T-helper 22 cell (primary cell): Measurements from ENCODE around the gene UBE2C.
"Not testable (repeated sequence)": the region's sequence is repeated elsewhere in the genome, so short reads cannot be mapped to it uniquely, and the experiment has no call there.

ENCODE experiments used
- DNase-seq: peaks from one replicate; pipeline ENCODE4 v3.0.0-alpha.2; 2020; ENCODE audit warnings: low read depth

The UBE2C gene

DNA sequence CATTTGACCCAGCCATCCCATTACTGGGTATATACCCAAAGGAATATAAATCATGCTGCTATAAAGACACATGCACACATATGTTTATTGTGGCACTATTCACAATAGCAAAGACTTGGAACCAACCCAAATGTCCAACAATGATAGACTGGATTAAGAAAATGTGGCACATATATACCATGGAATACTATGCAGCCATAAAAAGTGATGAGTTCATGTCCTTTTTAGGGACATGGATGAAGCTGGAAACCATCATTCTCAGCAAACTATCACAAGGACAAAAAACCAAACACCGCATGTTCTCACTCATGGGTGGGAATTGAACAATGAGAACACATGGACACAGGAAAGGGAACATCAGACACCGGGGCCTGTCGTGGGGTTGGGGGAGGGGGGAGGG is 14.5 kb upstream of the UBE2C start:
- not testable (repeated sequence) for DNase-seq

DNA sequence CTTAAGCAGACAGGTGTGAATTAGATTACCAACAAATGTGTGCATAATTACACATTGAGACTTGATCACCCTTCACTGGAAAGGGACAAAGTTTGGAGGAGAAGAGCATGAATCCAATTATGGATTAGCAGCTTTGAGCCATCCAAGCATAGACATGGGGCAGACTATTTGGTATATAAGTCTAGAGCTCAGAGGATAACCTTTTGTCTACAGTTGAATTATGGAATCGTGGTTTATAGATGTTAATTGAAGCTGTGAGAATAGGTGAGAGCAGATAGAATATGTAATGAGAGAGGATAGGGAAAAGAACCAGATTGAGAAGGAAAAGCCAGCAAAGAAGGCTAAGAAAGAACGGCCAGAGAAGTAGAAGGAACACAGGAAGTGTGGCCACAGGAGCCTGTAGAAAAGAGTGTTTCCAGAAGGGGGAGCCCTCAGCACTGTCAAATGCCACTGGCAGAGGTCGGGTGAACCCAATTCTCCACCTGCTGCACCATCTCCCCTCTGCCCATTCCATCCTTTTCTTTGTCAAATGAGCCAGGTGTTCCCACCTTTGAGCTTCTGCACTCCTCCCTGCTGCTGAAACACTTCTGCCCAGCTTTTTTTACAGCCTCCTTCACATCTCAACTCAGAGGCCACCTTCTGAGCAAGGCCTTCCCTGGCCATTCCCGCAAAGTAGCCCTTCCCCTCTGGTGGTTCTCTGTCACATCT is 13.4 kb upstream of the UBE2C start:
- DNase-seq, result peak; percentile 22

DNA sequence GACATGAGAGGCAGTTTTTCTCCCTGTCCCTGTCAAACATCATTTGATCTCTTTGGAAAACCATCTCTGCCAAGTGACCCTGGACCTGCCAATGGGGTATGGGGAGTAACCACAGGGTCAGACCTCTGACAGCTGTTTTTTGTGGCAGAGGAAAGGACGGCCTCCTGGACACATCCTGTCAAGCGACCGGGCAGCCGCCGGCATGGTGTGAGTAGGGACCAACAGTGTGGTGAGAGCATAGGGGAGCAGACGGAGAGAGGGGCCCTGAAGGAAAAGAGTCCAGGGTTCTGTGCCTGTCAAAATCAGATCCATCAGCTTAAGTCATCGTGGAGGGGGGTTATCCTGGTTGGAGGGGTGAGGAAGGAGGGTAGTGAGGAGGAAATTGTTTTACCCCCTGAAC is 10.6 kb upstream of the UBE2C start:
- DNase-seq, result no peak

DNA sequence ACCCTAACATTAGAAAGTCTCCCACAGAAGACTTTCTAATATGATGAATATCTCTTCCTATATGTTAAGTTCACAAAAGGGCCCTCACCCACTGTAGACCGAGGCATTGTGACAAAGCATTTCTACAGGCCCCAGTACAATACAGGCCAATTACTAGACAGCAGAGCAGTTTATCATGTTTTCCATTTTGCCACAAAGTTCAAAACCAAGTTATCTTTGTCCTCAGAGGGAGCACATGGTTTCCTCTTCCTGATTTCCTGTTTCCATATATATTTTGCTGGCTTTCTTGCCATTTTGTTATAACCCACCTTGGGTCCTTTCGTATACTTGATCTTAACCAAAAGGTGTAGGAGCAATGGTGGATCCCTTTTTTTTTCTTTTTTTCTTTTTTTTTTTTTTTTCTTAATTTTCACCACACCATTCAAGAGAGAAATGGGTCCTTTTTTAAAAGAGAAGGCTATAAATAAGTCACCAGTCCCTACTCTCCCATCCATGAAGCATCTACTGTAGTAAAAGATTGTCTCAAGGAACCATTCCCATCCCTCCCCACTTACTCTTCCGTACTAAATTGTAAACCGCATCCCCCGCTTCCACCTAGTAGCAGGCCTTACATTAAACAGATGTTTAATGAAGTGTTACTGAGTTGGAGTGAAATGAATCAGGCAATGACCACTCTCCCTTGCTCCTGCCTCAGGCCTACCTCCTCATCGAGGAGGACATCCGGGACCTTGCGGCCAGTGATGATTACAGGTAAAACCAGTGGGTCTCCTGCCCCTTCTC is 2.1 kb upstream of the UBE2C start:
- DNase-seq, result no peak

DNA sequence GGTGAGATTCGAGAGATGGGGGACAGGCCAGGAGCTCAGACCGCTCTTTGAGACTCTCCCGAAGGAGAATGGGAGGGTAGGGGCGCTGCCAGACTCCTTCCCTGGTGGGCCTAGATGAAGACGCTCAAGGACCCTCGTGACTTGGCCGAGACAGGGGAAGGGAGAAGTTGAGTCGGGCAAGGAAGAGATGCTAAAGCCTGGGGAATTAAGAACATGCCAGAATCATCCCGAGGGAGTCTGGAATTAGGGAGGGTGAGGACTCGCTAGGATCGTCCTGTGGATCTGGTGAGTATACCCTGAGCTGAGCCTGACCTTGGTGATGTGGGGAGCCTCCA is 529 bp downstream of the UBE2C start:
- no peak for DNase-seq

DNA sequence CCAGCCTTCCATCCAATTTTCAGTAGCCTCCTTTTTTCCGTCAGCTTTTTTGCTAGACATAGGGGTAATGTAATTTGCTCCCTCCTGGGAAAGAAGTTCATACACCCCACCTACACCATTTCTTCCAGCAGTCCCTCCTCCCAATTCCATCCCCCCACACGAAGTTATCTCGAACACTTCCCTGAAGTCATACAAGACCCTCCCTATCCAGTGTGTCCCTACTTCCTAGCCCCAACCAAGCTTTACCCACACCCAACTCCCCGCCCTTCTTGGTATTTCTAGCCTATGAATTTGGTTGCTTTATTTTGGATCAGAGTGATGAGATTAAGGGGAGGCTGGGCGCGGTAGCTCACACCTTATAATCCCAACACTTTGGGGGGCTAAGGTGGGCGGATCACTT is 1.0 kb downstream of the UBE2C start:
- no peak for DNase-seq

DNA sequence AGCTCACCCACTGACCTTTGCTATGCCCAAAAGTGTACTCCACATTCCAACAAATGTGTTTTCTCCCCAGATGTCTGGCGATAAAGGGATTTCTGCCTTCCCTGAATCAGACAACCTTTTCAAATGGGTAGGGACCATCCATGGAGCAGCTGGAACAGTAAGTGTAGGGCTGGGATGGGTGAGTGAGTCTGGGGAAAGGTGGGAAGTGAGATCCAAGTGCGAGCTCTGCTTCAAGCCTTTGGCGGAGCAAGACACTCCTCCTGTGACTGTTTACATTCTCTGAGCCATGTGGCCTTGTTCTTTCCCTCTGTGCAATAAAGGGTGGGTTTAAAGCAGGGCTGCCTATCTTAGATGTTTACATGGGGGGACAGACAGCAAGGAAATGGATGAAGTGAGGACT is 1.9 kb downstream of the UBE2C start:
- DNase-seq, result no peak

DNA sequence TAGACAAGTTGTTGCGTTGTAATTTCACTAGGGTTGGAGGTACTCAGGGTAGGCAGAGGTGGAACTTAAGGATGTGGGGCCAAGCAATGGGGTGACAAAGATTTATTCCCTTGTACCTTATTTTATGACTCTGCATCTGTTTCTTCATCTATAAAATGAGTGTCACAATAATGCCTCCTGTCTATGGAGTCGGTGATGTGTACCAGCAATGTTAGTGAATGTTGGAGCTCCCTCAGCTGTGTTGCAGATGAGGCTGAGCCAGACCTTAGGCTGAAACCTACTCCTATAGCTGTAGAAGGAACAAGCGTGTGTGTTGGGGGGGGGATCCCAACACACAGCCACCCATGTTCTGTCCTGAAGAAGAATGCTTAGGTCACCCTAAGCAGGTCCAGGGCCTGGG is 4.5 kb downstream of the UBE2C start:
- DNase-seq, result no peak

DNA sequence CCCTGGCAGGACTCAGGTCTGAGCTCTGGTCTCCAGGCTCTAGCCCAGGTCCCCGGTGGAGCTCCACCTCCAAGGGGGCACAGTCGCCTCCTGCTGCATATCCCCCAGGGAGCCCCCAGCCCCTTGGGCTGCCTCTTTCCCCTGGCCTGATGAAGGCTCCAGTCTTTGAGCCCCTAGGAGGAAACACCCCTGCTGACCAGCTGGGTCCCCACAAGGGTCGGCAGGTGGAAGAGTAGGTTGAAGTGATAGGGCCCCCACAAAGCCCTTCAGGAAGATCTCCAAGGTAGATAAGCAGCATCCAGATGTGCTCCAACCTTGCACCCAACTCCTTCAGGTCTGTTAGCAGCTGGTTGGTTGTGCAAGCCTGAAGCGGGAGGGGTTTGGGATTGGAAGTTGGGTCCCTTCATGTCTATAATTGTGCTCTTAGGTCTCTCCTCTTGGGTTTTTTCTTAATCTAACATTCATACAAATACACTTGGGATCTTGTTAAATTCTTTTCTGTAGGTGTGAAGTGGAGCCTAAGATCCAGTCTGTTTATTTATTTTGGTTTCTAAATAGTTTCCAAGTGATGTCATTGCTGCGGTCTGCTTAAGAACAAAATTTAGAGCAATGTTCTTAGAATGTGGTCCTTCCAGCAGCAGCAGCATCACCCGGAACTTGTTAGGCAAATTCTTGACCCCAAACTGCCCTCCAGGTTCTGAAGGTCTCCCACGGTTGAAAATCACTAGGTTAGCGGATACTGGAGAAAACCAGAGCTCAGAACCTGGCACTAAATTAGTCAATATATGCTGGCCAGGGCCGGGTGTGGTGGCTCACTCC is 5.1 kb downstream of the UBE2C start:
- DNase-seq, result no peak

DNA sequence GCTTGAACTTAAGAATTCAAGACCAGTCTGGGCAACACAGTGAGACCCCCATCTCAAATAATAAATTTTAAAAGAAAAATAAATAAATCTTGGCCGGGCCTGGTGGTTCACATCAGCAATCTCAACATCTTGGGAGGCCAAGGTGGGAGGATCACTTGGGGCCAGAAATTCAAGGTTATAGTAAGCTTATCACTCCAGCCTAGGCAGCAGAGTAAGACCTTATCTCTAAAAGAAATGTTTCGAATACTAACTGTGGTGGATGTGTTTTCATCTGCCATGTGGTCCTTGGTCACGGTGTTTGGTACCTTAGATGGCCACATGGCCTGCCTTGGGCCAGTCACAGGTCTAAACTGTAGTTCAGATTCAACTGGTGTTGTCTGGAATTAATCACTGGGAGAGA is 5.8 kb downstream of the UBE2C start:
- DNase-seq, result no peak

DNA sequence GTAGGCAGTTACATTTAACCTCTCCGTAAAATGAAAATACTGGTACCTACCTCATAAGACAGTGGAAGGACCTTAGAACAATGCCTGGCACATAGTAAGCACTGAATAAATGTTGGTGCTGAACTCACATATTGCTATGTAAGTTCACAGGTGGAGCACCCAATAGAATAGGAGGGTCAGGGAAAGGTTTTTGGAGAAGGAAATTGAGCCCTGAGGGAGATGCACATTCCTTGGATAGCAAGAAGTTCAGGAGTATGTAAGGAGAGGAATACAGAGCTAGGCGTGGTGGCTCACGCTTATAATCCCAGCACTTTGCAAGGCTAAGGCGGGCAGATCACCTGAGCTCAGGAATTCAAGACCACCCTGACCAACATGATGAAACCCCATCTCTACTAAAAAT is 7.0 kb downstream of the UBE2C start:
- DNase-seq, result no peak

DNA sequence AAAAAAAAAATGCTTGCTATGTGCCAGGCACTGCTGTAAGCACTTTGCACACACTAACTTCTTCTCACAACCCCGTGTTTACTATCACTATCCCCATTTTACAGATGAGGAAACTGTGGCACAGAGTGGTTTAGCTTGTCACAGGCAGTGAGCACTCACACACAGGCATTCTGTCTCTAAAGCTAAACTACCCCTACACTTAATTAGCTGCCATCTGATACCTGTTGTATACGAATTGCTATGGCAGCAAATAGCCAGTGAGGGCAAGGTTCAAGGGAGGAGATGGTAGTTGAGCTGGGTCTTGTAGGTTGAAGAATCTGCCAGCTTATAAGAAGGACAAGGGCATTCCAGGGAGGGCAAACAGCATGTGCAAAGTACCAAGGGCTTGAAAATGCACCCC is 9.5 kb downstream of the UBE2C start:
- DNase-seq, result no peak

DNA sequence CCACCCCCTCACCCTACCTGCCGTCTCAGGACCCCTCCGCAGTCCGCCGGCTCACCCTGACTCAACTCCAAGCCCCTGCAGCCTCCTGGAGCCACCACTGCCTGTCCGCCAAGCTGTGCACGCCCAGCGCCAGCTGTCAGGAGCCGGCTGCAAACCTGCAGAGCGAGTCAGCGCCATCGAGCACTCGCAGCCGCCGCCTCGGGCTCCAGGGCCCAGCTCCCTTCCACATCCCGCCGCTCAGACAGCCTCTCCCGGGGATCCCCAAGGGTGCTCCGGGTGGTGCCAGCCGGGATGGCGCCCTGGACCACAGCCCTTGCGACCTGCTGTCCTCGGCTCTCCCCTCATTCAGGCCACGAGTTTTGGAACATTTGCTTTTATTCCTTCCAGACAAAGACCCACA is 10.4 kb downstream of the UBE2C start:
- DNase-seq, result no peak

DNA sequence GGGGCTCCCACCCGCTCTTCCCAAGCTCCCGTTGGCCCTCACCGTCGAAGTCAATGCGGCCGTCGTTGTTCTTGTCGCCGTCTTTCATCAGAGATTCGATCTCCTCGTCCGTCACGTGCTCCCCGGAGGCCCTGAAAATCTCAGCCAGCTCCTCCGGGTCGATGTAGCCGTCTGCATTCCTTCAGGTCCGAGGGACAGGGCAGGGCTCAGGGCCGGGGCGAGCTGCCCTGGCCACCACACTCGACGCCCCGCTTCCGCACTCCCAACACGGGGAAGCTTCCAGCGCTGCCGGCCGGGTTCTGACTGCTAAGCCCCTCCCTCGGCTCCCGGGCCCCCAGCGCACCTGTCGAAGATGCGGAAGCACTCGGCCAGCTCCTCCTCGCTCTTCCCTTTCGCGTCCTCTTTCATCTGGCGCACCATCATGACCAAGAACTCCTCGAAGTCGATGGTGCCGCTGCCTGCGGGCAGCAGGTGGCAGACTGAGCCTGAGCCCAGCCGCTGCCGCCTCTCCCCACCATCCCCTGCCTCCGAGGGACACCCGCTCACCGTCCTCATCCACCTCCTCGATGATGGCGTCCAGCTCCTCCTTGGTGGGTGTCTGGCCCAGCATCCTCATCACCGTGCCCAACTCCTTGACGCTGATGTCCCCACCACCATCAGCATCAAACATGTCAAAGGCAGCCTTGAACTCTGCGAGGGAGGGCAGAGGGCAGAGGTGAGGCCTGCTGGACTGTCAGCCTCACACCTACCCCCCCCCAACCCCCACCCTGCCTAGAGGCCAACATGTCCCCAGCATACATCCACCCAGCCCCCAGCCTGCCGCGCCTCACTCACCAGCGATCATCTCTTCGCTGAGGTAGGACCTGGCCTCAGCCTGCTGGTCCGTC is 11.7 kb downstream of the UBE2C start:
- peak; percentile 20 for DNase-seq

DNA sequence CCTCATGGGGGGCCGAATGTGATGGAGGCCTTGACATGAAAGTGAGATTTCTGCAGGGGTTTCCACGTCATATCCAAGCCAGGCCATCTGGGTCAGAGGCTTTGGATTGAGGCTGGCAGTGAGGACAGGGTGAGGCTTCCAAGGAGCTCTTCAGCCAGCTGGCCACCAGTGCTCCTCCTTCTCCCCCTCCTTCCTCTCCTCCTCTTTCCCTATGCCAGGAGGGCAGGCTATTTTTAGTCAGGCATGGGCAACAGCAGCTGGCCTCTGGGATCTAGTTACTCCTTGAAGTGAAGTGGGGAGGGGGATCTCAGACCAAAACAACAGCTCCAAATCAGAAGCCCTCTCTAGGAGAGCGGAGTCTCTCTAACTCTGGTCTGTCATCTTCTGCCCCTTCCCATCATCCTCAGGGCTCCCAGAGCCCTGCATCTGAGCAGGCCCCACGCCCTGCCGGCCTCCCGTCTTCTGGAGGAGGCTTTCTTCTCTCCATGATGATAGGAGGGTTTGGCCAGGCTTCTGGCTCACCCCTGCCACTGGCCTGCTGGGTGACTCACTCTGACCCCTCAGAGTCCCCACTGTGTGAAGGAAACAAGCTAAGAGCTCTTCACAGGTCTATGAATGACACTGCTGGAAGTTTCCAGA is 14.1 kb downstream of the UBE2C start:
- DNase-seq, result no peak

DNA sequence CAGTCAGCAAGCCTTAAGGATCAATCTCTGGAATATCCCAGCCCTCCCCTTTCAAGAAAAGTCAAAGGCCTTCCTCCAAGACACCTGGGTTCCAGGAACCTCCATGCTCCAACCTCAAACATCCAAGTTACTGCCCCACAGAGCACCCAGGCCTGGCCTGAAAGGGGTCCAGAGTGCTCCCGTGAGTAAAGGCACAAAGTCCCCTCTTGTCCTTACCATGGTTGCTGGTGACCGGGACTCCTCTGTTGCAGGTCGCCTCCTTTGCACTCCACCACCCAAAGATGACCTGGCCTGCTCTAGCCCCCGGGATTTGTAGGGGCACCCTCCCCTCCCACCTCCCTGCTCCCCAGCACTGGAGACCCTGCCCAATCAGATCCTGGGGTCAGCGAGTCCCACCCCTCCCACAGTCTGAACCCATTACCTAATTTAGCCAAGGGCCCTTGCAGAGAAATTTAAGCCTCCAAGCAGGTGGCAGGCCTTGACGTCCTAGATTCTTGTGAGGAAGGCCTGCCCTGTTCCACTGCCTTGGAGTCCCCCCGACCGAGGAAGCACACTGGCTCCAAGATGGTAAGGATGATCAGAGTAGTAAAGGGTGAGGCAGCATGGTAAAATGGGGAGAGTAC is 14.7 kb downstream of the UBE2C start, which contains the start of gene TNNC2:
Gene TNNC2, minus strand, starts transcription at position 283 of the 623 bp plus-strand sequence. Its CDS starts 64 bp downstream, at position 219.
- no peak for DNase-seq

DNA sequence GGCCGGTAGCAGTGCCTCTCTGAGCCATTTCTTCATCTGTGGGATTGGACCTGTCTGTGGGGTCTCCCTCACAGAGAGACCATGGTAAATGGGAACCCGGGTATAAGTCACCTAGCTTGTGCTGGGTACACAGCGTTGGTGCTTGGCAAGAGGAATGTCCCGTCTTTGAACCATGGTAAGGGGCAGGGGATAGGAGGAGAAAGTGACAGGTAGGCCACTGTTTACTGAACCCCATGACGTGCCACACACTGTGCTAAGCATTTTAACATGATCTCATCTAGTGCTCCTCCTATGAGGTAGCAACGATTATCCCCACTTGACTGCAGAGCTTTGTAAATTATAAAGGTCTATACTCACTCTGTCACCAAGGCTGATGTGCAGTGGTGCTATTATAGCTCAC is 15.3 kb downstream of the UBE2C start:
- no peak for DNase-seq

DNA sequence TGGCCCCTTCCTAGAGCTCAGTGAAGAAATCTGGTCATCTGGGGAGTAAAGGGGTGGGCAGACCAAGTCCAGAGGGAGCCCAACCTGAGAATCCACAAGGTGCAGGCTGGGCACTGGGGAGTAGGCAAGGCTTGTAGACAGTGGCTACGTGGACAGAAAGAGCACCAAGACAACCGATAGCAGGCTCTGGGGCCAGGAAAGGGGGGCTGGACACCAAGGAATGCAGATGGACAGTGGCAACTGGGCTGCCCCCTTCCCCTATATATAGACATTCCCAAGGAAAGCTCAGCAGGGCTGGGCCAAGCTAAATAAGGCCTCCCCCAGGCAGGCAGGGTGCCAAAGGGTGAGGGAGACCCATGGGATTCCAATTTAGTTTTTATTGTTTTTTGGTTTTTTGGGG is 16.1 kb downstream of the UBE2C start:
- DNase-seq, result no peak

DNA sequence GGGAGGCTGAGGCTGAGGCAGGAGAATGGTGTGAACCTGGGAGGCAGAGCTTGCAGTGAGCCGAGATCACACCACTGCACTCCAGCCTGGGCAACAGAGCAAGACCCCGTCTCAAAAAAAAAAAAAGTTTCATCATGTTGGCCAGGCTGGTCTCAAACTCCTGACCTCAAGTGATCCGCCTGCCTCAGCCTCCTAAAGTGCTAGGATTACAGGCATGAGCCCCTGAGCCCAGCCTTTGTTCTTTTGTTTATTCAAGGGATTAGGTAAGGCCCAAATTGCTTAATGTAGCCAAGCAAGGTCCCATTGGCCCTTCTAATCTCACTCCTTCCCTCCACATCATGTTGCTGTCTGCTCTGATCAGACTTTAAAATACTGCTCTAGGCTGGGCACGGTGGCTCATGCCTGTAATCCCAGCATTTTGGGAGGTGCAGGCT is 17.2 kb downstream of the UBE2C start:
- not testable (repeated sequence) for DNase-seq

DNA sequence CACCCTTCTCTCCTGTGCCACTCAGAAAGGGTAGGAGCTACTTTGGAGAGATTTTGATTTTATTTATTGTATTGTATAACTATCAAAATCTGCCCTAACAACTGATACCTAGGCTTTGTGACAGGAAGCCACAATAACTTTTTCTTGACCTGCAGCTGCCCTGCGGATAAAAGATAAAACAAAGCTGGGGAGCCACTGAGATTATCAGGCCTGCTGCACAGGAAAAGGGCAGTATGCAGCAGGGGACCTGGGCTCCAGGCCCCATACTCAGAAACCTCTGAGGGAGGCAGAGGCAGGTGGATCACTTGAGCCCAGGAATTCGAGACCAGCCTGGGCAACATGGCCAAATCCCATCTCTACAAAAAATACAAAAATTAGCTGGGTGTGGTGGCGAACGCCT is 20.2 kb downstream of the UBE2C start:
- DNase-seq, result no peak
